Measurements from ENCODE around the gene NEK7. TPM values are rescaled to one million over a fixed set of nuclear protein-coding genes. Genes with fewer than 3 reads are reported as not detected.
"Not testable (repeated sequence)": the region's sequence is repeated elsewhere in the genome, so short reads cannot be mapped to it uniquely, and the experiment has no call there.

The NEK7 gene
- total RNA-seq, 2 experiments from 2014 or later, result 73.5 to 79.6 TPM

DNA sequence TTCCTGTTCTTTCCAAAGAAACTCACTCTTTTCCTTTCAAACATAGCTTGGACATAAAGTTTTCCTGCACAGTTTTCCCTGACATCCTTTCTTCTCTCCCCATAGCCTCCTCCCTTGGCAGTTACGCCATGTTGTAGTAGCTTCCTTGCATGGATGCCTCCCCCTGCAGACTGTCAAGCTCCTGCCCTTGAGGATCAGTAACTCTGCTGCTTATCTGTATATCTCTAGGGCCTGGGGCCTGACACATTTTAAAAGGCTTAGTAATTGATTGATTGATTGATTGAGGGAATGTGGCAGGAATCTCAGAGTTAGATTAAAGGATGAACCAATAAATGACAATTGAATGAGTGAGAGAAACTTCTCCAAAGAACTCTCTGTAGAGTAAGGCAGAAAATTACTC, 143.7 kb downstream of the NEK7 start:
- Mint-ChIP-seq H3K4me1 (no peaks in the 10 kb centered on the region), H3K9me3 (peaks cover 2% of the 10 kb centered on the region), H3K4me3 (no peak overlapping the region), H3K27me3 (no peaks in the 10 kb centered on the region), H3K36me3 (ENCODE audit: low read depth) (peaks cover 34% of the 10 kb centered on the region), H3K27ac (no peak overlapping the region)
- DNase-seq, result no peak
- ChIA-PET POLR2A (no interaction called here), CTCF (no interaction called here)

DNA sequence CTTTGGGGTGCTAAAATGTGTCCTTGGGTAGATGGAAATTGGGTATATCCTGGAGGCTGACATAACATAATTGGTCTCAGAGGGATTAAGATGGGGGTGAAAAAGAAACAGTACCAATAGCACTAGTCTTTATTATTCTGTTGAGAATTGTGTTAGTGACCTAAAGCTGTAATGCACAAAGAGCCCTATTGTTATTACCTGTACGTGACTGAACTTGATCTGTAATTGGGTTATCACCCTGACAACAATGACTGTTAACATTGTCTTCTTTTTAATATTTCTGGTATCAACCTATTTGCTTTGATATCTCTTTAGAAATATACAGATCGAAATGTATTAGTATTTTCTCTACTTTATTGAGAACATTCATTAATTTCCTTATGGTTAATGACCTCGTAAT, 147.6 kb downstream of the NEK7 start:
- H3K4me1 Mint-ChIP-seq, result no peaks in the 10 kb centered on the region
- H3K27me3 Mint-ChIP-seq, result no peaks in the 10 kb centered on the region
- H3K4me3 Mint-ChIP-seq, result no peak overlapping the region
- no peak overlapping the region for H3K27ac Mint-ChIP-seq
- CTCF ChIA-PET, result no interaction called here
- H3K9me3 Mint-ChIP-seq, result peaks cover 2% of the 10 kb centered on the region
- peaks cover 32% of the 10 kb centered on the region for H3K36me3 Mint-ChIP-seq (ENCODE audit: low read depth)
- POLR2A ChIA-PET, result no interaction called here
- DNase-seq, result no peak

DNA sequence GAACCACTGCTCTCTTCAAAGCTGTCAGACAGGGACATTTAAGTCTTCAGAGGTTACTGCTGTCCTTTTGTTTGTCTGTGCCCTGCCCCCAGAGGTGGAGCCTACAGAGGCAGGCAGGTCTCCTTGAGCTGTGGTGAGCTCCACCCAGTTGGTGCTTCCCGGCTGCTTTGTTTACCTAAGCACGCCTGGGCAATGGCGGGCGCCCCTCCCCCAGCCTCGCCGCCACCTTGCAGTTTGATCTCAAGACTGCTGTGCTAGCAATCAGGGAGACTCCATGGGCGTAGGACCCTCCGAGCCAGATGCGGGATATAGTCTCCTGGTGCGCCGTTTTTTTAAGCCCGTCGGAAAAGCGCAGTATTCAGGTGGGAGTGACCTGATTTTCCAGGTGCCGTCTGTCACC, 158.0 kb downstream of the NEK7 start:
- Mint-ChIP-seq H3K36me3 (ENCODE audit: low read depth) (peaks cover 57% of the 10 kb centered on the region), H3K4me1 (peaks cover 18% of the 10 kb centered on the region)
- H3K27ac Mint-ChIP-seq, H3K9me3 Mint-ChIP-seq, POLR2A ChIA-PET, CTCF ChIA-PET, H3K27me3 Mint-ChIP-seq, DNase-seq, H3K4me3 Mint-ChIP-seq: not testable (repeated sequence)

DNA sequence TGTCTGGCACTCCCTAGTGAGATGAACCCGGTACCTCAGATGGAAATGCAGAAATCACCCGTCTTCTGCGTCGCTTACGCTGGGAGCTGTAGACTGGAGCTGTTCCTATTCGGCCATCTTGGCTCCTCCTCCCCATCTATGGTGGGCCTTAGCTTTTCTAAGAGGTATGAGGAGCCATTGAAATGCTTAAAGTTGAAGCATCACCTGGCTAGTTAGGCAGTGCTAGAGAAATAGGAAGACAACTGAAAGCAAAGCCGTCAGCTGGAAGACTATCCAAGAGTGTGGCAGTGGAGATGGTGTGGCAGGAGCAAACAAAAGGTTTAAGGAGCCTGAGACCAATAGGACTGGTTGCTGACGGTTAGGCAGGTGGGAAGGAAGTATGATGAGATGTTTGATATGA, 158.5 kb downstream of the NEK7 start:
- DNase-seq, H3K27ac Mint-ChIP-seq, H3K9me3 Mint-ChIP-seq, H3K4me3 Mint-ChIP-seq, H3K27me3 Mint-ChIP-seq, CTCF ChIA-PET: not testable (repeated sequence)
- peaks cover 18% of the 10 kb centered on the region for H3K4me1 Mint-ChIP-seq
- peaks cover 56% of the 10 kb centered on the region for H3K36me3 Mint-ChIP-seq (ENCODE audit: low read depth)
- POLR2A ChIA-PET, result interaction anchor here (0.6 kb wide), 1 partner anchor 24 kb away, joined by 3 read pairs; no protein-coding TSS in a partner anchor

DNA sequence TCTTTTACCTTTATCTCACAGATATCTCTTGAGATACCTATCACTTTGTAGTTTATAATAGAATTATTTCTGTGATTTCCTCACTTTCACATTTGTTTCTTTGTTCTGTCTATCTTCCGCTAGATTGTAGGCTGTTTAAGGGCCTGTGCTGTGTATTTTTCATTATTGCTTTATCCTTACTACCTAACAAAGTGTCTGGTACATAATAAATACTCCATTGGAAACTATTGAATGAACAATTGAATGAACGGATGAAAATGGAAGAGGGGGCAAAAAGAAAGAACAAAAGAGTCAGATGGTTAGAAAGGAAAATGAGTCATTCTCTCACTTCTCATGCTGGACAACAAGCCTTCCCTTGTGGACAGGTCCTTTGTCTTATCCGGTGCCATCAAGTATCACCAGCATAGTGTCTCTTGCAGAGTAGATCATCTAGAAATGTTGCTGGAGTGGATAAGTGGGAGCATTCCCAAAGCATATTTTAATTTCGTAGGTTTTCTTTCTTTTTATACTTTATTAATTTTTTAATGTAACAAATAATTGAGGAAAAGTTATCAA, 159.8 kb downstream of the NEK7 start:
- peaks cover 54% of the 10 kb centered on the region for H3K36me3 Mint-ChIP-seq (ENCODE audit: low read depth)
- H3K27me3 Mint-ChIP-seq, result no peaks in the 10 kb centered on the region
- peaks cover 18% of the 10 kb centered on the region for H3K4me1 Mint-ChIP-seq
- POLR2A ChIA-PET, result no interaction called here
- no peak overlapping the region for H3K27ac Mint-ChIP-seq
- peaks cover 2% of the 10 kb centered on the region for H3K9me3 Mint-ChIP-seq
- H3K4me3 Mint-ChIP-seq, result no peak overlapping the region
- CTCF ChIA-PET, result no interaction called here
- no peak for DNase-seq

DNA sequence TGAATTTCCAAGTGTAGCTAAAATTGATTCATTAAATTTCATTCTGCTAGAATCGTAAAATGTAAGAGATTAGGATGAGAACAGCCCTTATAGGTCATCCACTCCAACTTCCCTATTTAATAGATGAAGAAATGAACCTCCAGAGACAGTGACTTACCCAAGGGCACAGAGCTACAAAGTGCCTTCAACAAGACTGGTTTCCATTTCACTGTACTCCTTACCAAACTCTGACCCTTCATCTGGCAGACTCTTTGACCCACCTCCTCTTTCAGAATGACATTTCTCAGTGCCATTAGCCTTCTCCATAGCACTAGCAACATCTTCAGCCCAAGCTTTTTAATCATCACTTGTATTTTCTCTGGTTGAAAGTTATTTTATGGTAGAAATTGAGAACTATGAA, 161.3 kb downstream of the NEK7 start:
- Mint-ChIP-seq H3K4me1 (peaks cover 18% of the 10 kb centered on the region), H3K36me3 (ENCODE audit: low read depth) (peaks cover 48% of the 10 kb centered on the region), H3K27ac (no peak overlapping the region), H3K4me3 (no peak overlapping the region), H3K9me3 (no peaks in the 10 kb centered on the region), H3K27me3 (no peaks in the 10 kb centered on the region)
- ChIA-PET POLR2A (no interaction called here), CTCF (interaction anchor here (0.7 kb wide), 1 partner anchor 56 kb away, joined by 4 read pairs; no protein-coding TSS in a partner anchor)
- no peak for DNase-seq

DNA sequence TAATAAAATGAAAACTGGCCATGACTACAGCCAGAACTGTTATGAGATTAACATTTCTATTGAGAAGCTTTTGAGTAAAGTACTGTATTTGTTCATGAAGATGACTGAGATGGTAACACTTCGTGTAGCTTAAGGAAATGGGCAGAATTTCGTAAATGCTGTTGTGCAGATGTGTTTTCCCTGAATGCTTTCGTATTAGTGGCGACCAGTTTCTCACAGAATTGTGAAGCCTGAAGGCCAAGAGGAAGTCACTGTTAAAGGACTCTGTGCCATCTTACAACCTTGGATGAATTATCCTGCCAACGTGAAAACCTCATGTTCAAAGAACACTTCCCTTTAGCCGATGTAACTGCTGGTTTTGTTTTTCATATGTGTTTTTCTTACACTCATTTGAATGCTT, 164.0 kb downstream of the NEK7 start:
- CTCF ChIA-PET, result no interaction called here
- Mint-ChIP-seq H3K27me3 (peaks cover 2% of the 10 kb centered on the region), H3K4me1 (peaks cover 14% of the 10 kb centered on the region), H3K9me3 (no peaks in the 10 kb centered on the region), H3K36me3 (ENCODE audit: low read depth) (peaks cover 28% of the 10 kb centered on the region), H3K4me3 (no peak overlapping the region), H3K27ac (no peak overlapping the region)
- DNase-seq, result no peak
- POLR2A ChIA-PET, result no interaction called here

DNA sequence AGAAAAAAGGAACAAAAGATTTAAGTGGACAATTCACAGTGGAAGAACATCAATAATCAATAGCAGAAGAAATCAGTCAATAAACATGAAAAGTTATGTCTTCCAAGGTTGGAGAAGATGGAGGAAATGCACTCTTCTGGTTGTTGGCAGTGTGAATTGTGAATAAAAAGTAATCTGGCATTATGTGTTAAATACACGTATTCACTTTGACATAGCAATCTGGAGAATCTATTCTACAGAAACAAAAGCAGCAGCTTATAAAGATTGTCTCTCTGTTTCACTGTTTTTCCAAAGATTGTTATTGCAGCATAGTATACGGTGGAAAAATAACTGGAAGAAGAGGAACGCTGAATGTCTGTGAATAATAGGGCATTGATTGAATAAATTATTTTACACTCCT, 169.4 kb downstream of the NEK7 start:
- Mint-ChIP-seq H3K36me3 (ENCODE audit: low read depth) (peaks cover 3% of the 10 kb centered on the region), H3K27me3 (peaks cover 6% of the 10 kb centered on the region), H3K9me3 (no peaks in the 10 kb centered on the region), H3K27ac (no peak overlapping the region), H3K4me3 (no peak overlapping the region), H3K4me1 (no peaks in the 10 kb centered on the region)
- ChIA-PET CTCF (no interaction called here), POLR2A (no interaction called here)
- DNase-seq, result no peak

DNA sequence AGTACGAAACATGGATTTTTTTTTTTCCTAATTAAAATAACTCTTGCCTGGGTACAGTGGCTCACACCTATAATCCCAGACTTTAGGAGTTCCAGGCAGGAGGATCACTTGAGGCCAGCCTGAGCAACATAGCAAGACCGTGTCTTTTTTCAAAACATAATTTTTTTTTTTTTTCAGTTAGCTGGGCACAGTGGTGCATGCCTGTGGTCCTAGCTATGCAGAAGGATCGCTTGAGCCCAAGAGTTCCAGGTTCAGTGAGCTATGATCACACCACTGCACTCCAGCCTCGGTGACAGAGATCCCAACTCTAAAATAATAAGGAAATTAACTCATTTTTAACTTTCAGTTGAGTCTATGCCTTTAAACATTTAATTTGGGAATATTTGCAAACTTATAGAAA, 170.1 kb downstream of the NEK7 start:
- H3K9me3 Mint-ChIP-seq, result no peaks in the 10 kb centered on the region
- ChIA-PET CTCF (interaction anchor here (0.6 kb wide), 1 partner anchor 747 kb away, joined by 3 read pairs; no protein-coding TSS in a partner anchor), POLR2A (no interaction called here)
- no peak for DNase-seq
- peaks cover 3% of the 10 kb centered on the region for H3K36me3 Mint-ChIP-seq (ENCODE audit: low read depth)
- H3K27me3 Mint-ChIP-seq, result peaks cover 9% of the 10 kb centered on the region
- H3K27ac Mint-ChIP-seq, result no peak overlapping the region
- H3K4me1 Mint-ChIP-seq, result no peaks in the 10 kb centered on the region
- H3K4me3 Mint-ChIP-seq, result no peak overlapping the region

DNA sequence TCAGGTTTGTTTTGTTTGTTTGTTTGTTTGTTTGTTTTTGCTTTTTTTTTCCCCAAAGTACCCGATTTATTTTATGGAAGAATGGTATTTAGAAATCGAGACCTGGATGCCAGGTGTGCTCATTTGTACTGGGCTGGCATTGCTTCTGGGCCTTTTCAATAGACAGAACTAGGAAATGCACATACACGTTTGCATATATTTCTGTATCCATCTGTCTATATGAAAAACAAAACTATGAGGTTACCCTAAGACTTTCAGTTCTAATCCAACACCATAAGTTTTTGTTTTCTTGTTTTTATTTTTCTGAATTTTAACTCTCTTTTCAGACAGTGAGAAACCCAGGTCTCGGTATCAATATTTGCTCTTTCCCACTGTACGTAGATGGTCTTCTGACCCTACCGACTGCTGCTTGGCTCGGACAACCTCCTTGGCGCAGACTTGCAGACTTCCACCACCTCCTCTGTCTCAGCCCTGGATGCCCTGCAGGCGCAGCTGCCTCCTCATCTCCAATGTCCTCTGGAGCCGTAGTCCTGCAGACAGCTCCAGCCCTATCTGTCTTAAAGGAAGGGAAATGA, 171.7 kb downstream of the NEK7 start:
- ChIA-PET CTCF (no interaction called here), POLR2A (no interaction called here)
- no peaks in the 10 kb centered on the region for H3K4me1 Mint-ChIP-seq
- H3K4me3 Mint-ChIP-seq, result no peak overlapping the region
- H3K27me3 Mint-ChIP-seq, result peaks cover 14% of the 10 kb centered on the region
- no peak overlapping the region for H3K27ac Mint-ChIP-seq
- no peak for DNase-seq
- H3K36me3 Mint-ChIP-seq (ENCODE audit: low read depth), result no peaks in the 10 kb centered on the region
- no peaks in the 10 kb centered on the region for H3K9me3 Mint-ChIP-seq

DNA sequence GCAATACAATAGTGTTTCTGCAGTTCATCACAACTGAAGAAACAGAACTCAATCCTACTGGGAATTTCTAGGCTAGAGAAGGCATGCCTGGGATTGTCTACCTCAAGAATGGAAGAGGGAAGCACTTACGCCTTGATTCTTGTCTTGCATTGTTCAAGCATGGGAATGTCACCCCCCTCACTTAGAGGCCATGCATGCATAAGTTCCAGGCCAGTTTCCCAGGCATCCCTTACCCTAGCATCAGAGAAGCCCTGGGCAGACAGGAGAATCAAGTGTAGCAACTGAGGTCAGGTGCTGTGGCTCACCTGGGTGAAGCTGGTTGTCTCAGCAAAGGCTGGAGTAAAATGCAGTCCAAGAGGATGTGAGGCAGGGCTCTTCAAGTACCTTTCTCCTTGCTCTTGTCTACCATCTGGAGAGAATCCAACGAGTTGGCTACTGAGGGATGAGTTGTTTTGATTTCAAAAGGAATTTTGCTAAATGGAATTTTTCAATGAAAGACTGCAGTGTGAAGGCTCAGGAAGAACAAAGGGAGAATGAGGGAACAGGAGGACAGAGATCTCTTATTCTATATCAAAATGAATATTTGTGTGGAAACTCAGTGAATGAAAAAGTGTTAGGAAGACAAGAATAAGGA, 174.3 kb downstream of the NEK7 start:
- H3K27ac Mint-ChIP-seq, result no peak overlapping the region
- H3K36me3 Mint-ChIP-seq (ENCODE audit: low read depth), result no peaks in the 10 kb centered on the region
- ChIA-PET CTCF (no interaction called here), POLR2A (no interaction called here)
- DNase-seq, result no peak
- peaks cover 10% of the 10 kb centered on the region for H3K27me3 Mint-ChIP-seq
- H3K4me3 Mint-ChIP-seq, result no peak overlapping the region
- no peaks in the 10 kb centered on the region for H3K9me3 Mint-ChIP-seq
- H3K4me1 Mint-ChIP-seq, result no peaks in the 10 kb centered on the region

DNA sequence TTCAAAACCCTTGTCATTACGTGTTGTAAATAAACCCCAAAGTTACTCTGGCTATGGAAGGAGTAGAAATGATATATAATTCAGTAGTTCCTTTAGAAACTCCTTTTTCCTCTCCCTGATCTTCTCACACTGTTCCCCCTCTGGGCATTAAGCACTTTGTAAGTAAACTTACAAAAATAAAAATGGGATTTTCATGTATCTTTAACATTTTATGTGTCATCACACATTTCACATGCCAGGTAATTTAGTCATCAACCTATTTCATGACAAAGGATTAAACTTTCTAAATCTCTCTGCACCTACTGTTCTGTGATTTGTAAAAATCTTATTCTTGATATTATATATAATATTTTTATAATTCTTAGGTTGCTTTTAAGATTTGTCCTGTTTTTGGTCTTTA, 176.9 kb downstream of the NEK7 start:
- DNase-seq, result no peak
- H3K27ac Mint-ChIP-seq, result no peak overlapping the region
- H3K4me3 Mint-ChIP-seq, result no peak overlapping the region
- no peaks in the 10 kb centered on the region for H3K4me1 Mint-ChIP-seq
- ChIA-PET CTCF (no interaction called here), POLR2A (no interaction called here)
- H3K27me3 Mint-ChIP-seq, result peaks cover 10% of the 10 kb centered on the region
- peaks cover 9% of the 10 kb centered on the region for H3K9me3 Mint-ChIP-seq
- H3K36me3 Mint-ChIP-seq (ENCODE audit: low read depth), result no peaks in the 10 kb centered on the region

DNA sequence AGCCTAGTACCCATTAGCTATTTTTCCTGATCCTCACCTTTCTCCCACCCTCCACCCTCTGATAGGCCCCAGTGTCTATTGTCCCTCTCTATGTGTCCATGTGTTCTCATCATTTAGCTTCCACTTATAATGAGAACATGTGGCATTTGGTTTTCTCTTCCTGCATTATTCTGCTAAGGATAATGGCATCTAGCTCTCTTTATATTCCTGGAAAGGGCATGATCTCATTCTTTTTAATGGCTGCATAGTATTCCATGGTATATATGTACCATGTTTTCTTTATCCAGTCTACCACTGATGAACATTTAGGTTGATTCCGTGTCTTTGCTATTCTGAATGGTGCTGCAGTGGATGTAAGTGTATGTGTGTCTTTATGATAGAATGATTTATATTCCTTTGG, 178.9 kb downstream of the NEK7 start:
- H3K4me3 Mint-ChIP-seq, result no peak overlapping the region

DNA sequence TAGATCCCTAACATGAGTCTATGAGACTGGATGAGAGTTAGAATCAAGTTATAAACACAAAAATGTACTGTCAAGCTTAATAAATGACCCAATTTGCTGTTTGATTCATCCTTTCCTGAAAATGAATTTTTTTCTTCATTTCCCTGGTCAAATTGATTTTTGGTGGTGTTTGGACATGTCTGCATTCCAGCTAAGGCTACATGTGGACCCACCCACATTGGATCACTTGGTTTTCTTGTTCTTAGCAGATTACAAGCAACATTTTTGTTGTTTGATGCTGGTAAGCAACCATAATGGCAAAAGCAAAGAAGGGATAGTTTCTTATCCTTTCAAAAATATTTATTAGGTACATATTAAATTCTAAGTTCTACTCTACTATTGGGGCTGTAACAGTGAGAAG, 181.1 kb downstream of the NEK7 start:
- no peak overlapping the region for H3K4me3 Mint-ChIP-seq
- DNase-seq, result no peak
- H3K4me1 Mint-ChIP-seq, result no peaks in the 10 kb centered on the region
- CTCF ChIA-PET, result no interaction called here
- H3K27ac Mint-ChIP-seq, result no peak overlapping the region
- H3K27me3 Mint-ChIP-seq, result no peaks in the 10 kb centered on the region
- H3K9me3 Mint-ChIP-seq, result peaks cover 9% of the 10 kb centered on the region
- no peaks in the 10 kb centered on the region for H3K36me3 Mint-ChIP-seq (ENCODE audit: low read depth)
- POLR2A ChIA-PET, result no interaction called here

More for the DNA sequence above, 178.9 kb downstream of the NEK7 start:
- H3K9me3 Mint-ChIP-seq, result peaks cover 9% of the 10 kb centered on the region
- H3K36me3 Mint-ChIP-seq (ENCODE audit: low read depth), result no peaks in the 10 kb centered on the region
- no peak overlapping the region for H3K27ac Mint-ChIP-seq
- H3K4me1 Mint-ChIP-seq, result no peaks in the 10 kb centered on the region
- CTCF ChIA-PET, result no interaction called here
- peaks cover 10% of the 10 kb centered on the region for H3K27me3 Mint-ChIP-seq
- POLR2A ChIA-PET, result no interaction called here
- DNase-seq, result no peak
